GM18873 (cell line): Measurements from ENCODE around the gene P3H3.
A peak's percentile ranks its signal among the peaks of the same experiment; 100 is the strongest.

Experiments
- ATAC-seq: cut with Tn5 transposase; IDR thresholded peaks from one replicate; pipeline ENCODE4 v1.9.1; 2021; ENCODE audit warnings: mild to moderate bottlenecking, moderate library complexity, moderate number of reproducible peaks; ENCODE audit not compliant: unreplicated experiment, low FRiP score

The P3H3 gene

GRCh38 chr12:6826125-6826733, 2.0 kb upstream of the P3H3 start:
- ATAC-seq = no peak

DNA sequence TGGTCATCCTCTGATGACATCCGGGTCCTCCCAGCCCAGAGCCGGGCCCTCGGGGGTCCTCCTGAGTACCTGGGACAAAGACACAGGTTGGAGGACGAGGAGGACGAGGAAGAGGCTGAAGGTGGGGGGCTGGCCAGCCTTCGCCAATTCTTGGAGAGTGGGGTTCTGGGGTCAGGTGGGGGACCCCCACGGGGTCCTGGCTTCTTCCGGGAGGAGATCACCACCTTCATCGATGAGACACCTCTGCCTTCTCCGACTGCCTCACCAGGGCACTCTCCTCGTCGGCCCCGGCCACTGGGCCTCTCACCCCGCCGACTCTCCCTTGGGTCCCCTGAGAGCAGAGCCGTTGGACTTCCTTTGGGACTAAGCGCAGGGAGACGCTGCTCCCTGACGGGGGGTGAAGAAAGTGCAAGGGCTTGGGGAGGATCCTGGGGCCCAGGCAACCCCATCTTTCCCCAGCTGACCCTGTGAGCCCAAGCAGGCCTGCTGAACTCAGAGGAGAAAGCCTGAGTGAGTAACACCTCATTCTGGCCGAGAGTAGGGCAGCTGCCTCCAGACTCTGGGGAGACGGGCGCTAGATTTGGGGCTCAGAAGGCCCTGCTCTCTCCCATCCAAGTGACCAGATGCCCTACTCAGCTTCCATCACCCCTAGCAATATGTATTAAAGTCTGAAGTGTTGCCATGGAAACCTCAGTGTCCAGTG, 1.3 kb upstream of the P3H3 start:
- no peak for ATAC-seq

DNA sequence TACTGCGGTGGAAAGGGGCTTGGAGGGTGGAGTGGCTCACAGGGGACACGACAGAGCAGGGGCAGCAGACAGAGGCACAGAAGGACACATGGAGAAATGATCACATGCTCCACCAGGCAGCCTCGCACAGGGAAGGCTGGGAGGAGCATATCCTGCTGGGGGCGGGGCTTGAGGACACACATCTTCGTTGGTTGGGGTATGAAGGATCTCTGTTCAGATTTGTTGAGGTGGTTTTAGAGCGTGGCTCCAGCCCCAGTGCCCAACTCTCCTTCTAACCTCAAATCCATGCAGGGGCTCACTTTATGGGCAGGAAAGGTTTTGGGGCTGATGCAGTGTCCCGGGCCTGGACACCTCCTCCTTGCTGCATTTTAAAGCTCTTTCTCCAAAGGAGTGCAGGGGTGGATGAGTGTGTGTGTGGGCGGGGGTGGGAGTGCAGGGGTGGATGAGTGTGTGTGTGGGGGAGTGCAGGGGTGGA, 733 bp upstream of the P3H3 start:
- no peak for ATAC-seq

GRCh38 chr12:6828781-6829535, 751 bp downstream of the P3H3 start:
- no peak for ATAC-seq

GRCh38 chr12:6829536-6830220, 1.5 kb downstream of the P3H3 start:
- ATAC-seq = no peak

DNA sequence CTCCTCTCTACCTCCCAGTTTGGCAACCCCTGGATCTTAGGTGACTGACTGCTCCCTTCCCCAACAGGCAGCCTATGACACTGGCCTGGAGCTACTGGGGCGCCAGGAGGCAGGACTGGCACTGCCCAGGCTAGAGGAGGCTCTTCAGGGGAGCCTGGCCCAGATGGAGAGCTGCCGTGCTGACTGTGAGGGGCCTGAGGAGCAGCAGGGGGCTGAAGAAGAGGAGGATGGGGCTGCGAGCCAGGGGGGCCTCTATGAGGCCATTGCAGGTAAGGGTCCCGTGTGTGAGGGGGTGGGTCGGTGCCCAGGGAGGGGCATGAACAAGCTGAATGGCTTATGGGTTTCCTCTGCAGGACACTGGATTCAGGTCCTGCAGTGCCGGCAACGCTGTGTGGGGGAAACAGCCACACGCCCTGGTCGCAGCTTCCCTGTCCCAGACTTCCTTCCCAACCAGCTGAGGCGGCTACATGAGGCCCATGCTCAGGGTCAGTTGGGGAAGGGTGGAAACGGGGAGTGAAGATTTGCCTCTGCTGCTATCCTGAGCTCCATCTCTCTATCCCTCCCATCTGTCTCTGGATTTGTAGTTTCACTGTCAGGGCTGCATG, 2.2 kb downstream of the P3H3 start:
- ATAC-seq = no peak

DNA sequence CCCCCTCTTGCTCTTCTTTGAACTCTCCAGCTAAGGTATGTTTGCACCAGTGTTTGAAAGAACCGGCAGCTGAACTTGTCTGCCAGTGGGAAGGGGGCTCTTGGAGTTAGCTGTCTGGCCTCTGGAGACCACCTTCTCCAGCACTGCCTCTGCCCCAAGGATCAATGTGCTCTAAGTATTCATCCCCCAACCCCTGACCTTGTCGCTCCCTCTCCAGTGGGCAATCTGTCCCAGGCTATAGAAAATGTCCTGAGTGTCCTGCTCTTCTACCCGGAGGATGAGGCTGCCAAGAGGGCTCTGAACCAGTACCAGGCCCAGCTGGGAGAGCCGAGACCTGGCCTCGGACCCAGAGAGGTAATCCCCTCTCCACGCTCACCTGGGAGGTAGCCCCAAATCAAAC, 2.8 kb downstream of the P3H3 start:
- ATAC-seq = no peak

DNA sequence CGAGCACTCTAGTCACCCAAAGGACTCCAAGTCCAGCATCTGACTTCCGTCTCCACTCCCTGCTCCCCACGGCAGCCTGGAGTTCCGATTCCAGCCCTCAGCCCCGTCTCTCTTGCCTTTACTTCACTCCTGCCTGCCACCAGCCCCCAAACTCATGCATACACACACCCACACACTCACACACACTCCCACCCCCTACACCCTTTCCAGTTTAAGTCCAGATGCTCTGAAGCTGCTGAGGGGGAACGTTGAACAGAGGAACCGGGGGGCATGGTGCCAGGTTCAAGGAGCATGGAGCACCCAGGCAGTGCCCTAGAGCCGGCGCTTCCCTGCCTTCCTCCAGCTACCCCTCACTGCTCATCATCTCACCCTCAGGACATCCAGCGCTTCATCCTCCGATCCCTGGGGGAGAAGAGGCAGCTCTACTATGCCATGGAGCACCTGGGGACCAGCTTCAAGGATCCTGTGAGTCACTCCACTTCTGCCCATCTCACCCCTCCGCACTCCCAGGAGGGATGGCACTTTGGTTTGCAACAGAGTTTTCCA, 3.3 kb downstream of the P3H3 start:
- no peak for ATAC-seq

- no peak for ATAC-seq
Measured at GRCh38 chr12:6832125-6832524, 3.9 kb downstream of the P3H3 start.

- no peak for ATAC-seq
Measured at GRCh38 chr12:6833189-6833890, 5.1 kb downstream of the P3H3 start.

GRCh38 chr12:6834254-6834653, 6.0 kb downstream of the P3H3 start:
- no peak for ATAC-seq

GRCh38 chr12:6834873-6835272, 6.7 kb downstream of the P3H3 start:
- no peak for ATAC-seq

GRCh38 chr12:6836851-6837250, 8.6 kb downstream of the P3H3 start:
- ATAC-seq = no peak

GRCh38 chr12:6837370-6838060, 9.3 kb downstream of the P3H3 start:
- ATAC-seq = no peak

DNA sequence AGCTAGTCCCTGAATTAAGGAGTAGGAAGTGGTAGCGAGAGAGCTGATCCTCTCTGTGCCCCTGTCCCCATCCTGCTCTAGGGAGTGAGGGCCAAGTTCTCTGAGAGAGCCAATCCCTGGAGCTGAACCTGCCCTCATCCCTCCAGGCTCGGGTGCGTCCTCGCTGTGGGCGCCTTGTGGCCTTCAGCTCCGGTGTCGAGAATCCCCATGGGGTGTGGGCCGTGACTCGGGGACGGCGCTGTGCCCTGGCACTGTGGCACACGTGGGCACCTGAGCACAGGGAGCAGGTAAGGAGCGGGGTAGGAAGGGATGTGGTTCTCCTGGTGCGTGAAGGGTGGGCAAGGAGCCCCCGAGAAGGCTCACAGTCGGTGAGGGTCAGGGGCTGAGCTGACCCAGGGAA, 10.6 kb downstream of the P3H3 start:
- no peak for ATAC-seq

- ATAC-seq = peak; percentile 71
Measured at GRCh38 chr12:6839482-6840201, 11.4 kb downstream of the P3H3 start.

- peak; percentile 7 for ATAC-seq
Measured at GRCh38 chr12:6840330-6840729, 12.1 kb downstream of the P3H3 start.

DNA sequence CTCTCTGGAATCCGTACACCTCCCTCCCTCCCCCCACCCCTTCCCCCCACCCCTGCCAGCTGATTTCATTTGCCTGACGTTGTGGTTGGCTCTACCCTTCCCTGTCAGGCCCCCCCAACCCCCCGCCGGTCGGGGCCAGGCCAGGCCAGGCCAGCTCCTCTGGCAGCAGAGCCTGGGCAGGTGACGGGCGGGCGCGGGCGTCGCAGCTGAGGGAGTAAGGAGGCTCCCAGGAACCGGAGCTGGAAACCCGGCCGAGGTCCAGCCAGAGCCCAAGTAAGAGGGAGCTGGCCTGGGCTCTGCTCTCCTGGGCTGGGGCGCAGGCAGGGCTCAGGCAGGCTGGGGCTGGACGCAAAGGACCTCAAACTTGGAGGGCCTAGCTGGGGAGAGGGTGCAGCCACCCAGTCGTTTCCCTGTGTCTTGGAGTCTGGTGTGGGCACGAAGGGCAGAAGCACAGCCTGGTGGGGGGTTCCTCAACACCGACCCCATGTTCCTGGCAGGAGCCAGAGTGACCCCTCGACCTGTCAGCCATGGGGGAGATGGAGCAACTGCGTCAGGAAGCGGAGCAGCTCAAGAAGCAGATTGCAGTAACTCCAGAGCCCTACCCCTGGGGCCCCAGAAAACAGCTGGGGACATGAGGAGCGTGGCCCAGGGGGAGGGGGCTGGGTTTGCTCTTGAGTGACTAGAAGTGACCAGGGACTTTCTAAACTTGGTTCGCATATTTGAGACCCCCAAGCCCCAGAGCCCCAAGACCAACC, 12.7 kb downstream of the P3H3 start, which contains the start of gene GNB3:
Gene GNB3 (plus strand): TSS at position 165 of the 755 bp plus-strand sequence. CDS start 363 bp downstream, at position 528.
- ATAC-seq = no peak
